GM23338 (cell line): ENCODE data around the gene NLGN4X. TPM values are rescaled to one million over a fixed set of nuclear protein-coding genes. Genes with fewer than 3 reads are reported as not detected.

ENCODE experiments used
- ATAC-seq: fragments of 200-7000 bp; cut with Tn5 transposase; 3 replicates; pipeline ENCODE4 v1.9.1; 2020
- DNase-seq: peaks from one replicate; pipeline ENCODE4 v3.0.0-alpha.2; 2015; ENCODE audit warnings: low spot score
- H2AFZ ChIP-seq: fragments of 200-600 bp; sonication (generic); 2 replicates; pipeline ENCODE4 v1.8.0; 2016; ENCODE audit warnings: antibody characterized with exemption, mild to moderate bottlenecking, moderate library complexity
- H3F3A ChIP-seq: fragments of 200-600 bp; sonication (generic); replicated peaks from 2 replicates; pipeline ENCODE4 v1.8.0; 2017; ENCODE audit warnings: antibody characterized with exemption, mixed run types, low read depth
- H3K27ac ChIP-seq: fragments of 200-600 bp; sonication (generic); 2 replicates; pipeline ENCODE4 v1.6.1; 2016; ENCODE audit warnings: low read depth
- H3K27me3 ChIP-seq: fragments of 200-600 bp; sonication (generic); 2 replicates; pipeline ENCODE4 v1.8.0; 2016; ENCODE audit warnings: mild to moderate bottlenecking, mixed run types, moderate library complexity; ENCODE audit not compliant: insufficient read depth
- H3K36me3 ChIP-seq: fragments of 200-600 bp; sonication (generic); 2 replicates; pipeline ENCODE4 v1.8.0; 2016; ENCODE audit warnings: mild to moderate bottlenecking; ENCODE audit not compliant: insufficient read depth
- H3K4me1 ChIP-seq: fragments of 200-600 bp; sonication (generic); 2 replicates; pipeline ENCODE4 v1.8.0; 2016; ENCODE audit warnings: mild to moderate bottlenecking, moderate library complexity; ENCODE audit not compliant: insufficient read depth
- H3K4me2 ChIP-seq: fragments of 200-600 bp; sonication (generic); 2 replicates; pipeline ENCODE4 v1.7.1; 2017; ENCODE audit warnings: mixed run types
- H3K4me3 ChIP-seq: fragments of 200-600 bp; sonication (generic); 2 replicates; pipeline ENCODE4 v1.6.1; 2016; ENCODE audit warnings: mixed run types
- H3K79me2 ChIP-seq: fragments of 200-600 bp; sonication (generic); replicated peaks from 2 replicates; pipeline ENCODE4 v1.8.0; 2017; ENCODE audit warnings: mild to moderate bottlenecking; ENCODE audit not compliant: insufficient read depth
- H3K9me2 ChIP-seq: fragments of 200-600 bp; sonication (generic); 2 replicates; pipeline ENCODE4 v1.8.0; 2017; ENCODE audit not compliant: insufficient read depth
- H4K20me1 ChIP-seq: fragments of 200-600 bp; sonication (generic); replicated peaks from 2 replicates; pipeline ENCODE4 v1.8.0; 2017; ENCODE audit warnings: mild to moderate bottlenecking; ENCODE audit not compliant: insufficient read depth
- H3K27ac Mint-ChIP-seq: 2 replicates; pipeline ENCODE4 v1.8.0; 2020; ENCODE audit warnings: inconsistent platforms, mild to moderate bottlenecking, moderate library complexity, mixed read lengths
- H3K27me3 Mint-ChIP-seq: 3 replicates; pipeline ENCODE4 v1.8.0; 2022; ENCODE audit warnings: low read depth, mild to moderate bottlenecking, moderate library complexity, mixed read lengths, inconsistent platforms; ENCODE audit not compliant: insufficient read depth, poor library complexity
- H3K36me3 Mint-ChIP-seq: 3 replicates; pipeline ENCODE4 v1.8.0; 2021; ENCODE audit warnings: low read depth, mild to moderate bottlenecking, inconsistent platforms, moderate library complexity, mixed read lengths
- H3K4me1 Mint-ChIP-seq: 3 replicates; pipeline ENCODE4 v1.8.0; 2020; ENCODE audit warnings: mild to moderate bottlenecking, inconsistent platforms, mixed read lengths
- H3K4me3 Mint-ChIP-seq: 3 replicates; pipeline ENCODE4 v1.8.0; 2021; ENCODE audit warnings: moderate library complexity, mild to moderate bottlenecking, inconsistent platforms, mixed read lengths
- H3K9me3 Mint-ChIP-seq: 3 replicates; pipeline ENCODE4 v1.8.0; 2020; ENCODE audit warnings: moderate library complexity, mild to moderate bottlenecking, inconsistent platforms, mixed read lengths
- EZH2 ChIP-seq: fragments of 200-600 bp; sonication (generic); IDR thresholded peaks from one replicate; pipeline ENCODE4 v1.8.0; 2017; ENCODE audit warnings: antibody characterized with exemption, mild to moderate bottlenecking, low read depth; ENCODE audit not compliant: unreplicated experiment
- JUNB ChIP-seq: IDR thresholded peaks from one replicate; pipeline ENCODE4 v1.6.1; 2016; ENCODE audit warnings: antibody characterized with exemption; ENCODE audit not compliant: unreplicated experiment
- POLR2AphosphoS5 ChIP-seq: IDR thresholded peaks from 2 replicates; pipeline ENCODE4 v1.6.1; 2016; ENCODE audit warnings: antibody characterized with exemption, low read depth
- STAT1 ChIP-seq: IDR thresholded peaks from one replicate; pipeline ENCODE4 v1.6.1; 2016; ENCODE audit warnings: antibody characterized with exemption; ENCODE audit not compliant: unreplicated experiment
- ZNF114 ChIP-seq: fragments of 250-450 bp; sonication (Bioruptor Pico); IDR thresholded peaks from 2 replicates; pipeline ENCODE4 v1.5.0; 2020; ENCODE audit warnings: mild to moderate bottlenecking, moderate library complexity
- ZNF331 ChIP-seq: fragments of 250-450 bp; sonication (Bioruptor Pico); IDR thresholded peaks from 2 replicates; pipeline ENCODE4 v1.5.0; 2020; ENCODE audit warnings: low read depth, mild to moderate bottlenecking, moderate library complexity
- polyA plus RNA-seq: library from polyadenylated mRNA; unstranded; fragments of >200 nt; fragmentation: Nextera tagmentation; extraction: Ambion mirVana; gene quantifications from 2 replicates; pipeline ENCODE4 v1.2.1, GENCODE V29; 2016
- total RNA-seq: library from RNA; depleted of rRNA; stranded (reverse); fragments of >200 nt; shearing (Covaris generic); gene quantifications from 2 replicates; pipeline ENCODE4 v1.2.3, GENCODE V29; 2014
- TF ChIP-seq, protein P1 (sequence below), 2 experiments: fragments of 200-600 bp in 1 of 2; sonication (generic) in 1 of 2; conservative IDR thresholded peaks; 2 replicates each; pipeline versions ENCODE4 v1.5.1 to v1.6.1; 2016 to 2017; ENCODE audit warnings: antibody characterized with exemption in 2 of 2, low read depth in 2 of 2, mild to moderate bottlenecking in 2 of 2, moderate library complexity in 1 of 2
- TF ChIP-seq, protein P2 (sequence below): IDR thresholded peaks from 2 replicates; pipeline ENCODE4 v1.6.1; 2016; ENCODE audit warnings: antibody characterized with exemption

The NLGN4X gene
- total and polyA plus RNA-seq, 2 experiments from 2014 or later, result 36.0 to 86.5 TPM

DNA sequence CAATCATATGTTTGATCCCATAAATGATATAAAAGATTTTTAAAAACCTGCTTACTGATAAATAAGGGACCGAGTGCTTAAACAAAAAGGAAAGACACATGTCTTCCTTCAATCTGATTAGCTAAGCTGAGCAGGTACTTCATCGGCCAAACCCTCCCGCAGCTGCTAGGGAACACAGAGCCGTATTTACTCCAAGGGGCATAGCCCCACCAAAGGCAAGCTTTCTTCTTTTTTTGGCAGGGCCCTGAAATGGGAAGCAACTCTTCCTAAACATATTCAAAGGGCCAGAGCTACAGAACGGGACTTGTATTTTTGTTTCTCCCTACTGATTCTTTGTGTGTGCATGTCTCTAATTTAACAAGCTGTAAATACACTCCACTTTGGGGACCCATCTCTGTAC, 337.3 kb downstream of the NLGN4X start (continued):
- TF ChIP-seq ZNF331 (CRISPR knock-in tag) (no peak), EZH2 (no peak), POLR2AphosphoS5 (no peak), ZNF114 (CRISPR knock-in tag) (no peak)

DNA sequence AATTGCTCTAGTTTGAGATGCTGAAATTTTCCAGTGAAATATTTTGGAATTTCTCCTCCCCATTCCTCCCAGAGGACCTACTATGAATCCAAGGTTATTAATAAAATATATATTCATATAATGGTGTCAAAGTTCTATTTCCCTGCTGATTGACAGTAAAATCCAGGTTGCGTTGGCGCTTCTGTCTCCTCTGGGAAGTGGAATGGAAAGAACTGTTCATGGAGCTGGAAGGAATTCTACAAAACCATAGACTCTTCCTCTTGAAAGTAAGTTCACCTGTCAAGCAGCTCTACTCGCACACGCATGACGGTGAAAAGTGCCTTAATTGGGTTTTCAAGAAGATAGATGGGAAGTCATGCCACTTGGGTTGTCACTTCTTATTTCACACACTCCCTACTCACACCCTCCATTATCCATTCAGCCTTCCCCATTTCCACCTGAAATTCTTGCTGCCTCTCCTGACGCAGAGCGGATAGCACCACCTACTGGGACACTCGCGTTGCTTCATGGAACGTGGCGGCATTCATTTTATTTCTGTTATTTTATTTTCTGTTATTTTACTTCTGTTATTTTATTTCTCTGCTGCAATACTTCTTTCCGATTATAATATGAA, 351.6 kb downstream of the NLGN4X start:
- no peaks in the 10 kb centered on the region for H3K27me3 ChIP-seq
- peaks cover 16% of the 10 kb centered on the region for H3K4me1 ChIP-seq
- H3F3A ChIP-seq, result no peaks in the 10 kb centered on the region
- Mint-ChIP-seq H3K36me3 (no peaks in the 10 kb centered on the region), H3K4me1 (peaks cover 31% of the 10 kb centered on the region), H3K27me3 (no peaks in the 10 kb centered on the region), H3K9me3 (no peaks in the 10 kb centered on the region), H3K4me3 (no peak overlapping the region), H3K27ac (no peak overlapping the region)
- DNase-seq (peak; percentile 67), ATAC-seq (peak; percentile 28; the same call in 1 of the 3 replicates)
- H2AFZ ChIP-seq, result no peak overlapping the region
- TF ChIP-seq, protein P1, sequence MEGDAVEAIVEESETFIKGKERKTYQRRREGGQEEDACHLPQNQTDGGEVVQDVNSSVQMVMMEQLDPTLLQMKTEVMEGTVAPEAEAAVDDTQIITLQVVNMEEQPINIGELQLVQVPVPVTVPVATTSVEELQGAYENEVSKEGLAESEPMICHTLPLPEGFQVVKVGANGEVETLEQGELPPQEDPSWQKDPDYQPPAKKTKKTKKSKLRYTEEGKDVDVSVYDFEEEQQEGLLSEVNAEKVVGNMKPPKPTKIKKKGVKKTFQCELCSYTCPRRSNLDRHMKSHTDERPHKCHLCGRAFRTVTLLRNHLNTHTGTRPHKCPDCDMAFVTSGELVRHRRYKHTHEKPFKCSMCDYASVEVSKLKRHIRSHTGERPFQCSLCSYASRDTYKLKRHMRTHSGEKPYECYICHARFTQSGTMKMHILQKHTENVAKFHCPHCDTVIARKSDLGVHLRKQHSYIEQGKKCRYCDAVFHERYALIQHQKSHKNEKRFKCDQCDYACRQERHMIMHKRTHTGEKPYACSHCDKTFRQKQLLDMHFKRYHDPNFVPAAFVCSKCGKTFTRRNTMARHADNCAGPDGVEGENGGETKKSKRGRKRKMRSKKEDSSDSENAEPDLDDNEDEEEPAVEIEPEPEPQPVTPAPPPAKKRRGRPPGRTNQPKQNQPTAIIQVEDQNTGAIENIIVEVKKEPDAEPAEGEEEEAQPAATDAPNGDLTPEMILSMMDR (conservative IDR thresholded peaks at IDR 0.05; ENCODE audit: low read depth in 2 of 2), result peak; percentile 69 to 81
- TF ChIP-seq ZNF114 (CRISPR knock-in tag), result no peak
- H4K20me1 ChIP-seq, result no peaks in the 10 kb centered on the region
- no peak overlapping the region for H3K27ac ChIP-seq
- H3K4me2 ChIP-seq, result no peak overlapping the region
- no peaks in the 10 kb centered on the region for H3K36me3 ChIP-seq
- H3K4me3 ChIP-seq, result no peak overlapping the region
- H3K79me2 ChIP-seq, result no peaks in the 10 kb centered on the region
- H3K9me2 ChIP-seq, result no peaks in the 10 kb centered on the region

DNA sequence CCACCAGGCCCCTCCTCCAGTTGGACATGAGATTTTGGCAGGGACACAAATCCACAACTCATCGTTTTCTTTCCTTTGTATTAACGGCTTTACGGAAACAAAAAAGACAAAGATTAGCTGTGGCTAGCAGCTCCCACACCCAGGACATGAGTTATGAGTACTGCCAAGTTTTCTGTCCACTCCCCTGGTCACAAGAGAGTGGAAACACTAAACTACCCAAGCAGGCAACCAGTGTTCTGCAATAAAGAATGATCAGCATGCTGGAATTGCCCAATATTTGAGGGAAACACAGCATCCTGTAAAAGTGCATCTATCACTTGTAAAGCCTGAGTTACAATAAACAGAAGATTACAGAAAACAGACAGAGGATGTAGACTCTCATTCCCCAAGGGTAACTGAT, 358.4 kb downstream of the NLGN4X start:
- Histone ChIP-seq H2AFZ (no peak overlapping the region), H3K4me1 (peaks cover 19% of the 10 kb centered on the region), H3K27me3 (no peaks in the 10 kb centered on the region), H3K4me2 (no peak overlapping the region), H3F3A (no peaks in the 10 kb centered on the region), H3K36me3 (no peaks in the 10 kb centered on the region), H3K4me3 (no peak overlapping the region), H4K20me1 (no peaks in the 10 kb centered on the region), H3K79me2 (no peaks in the 10 kb centered on the region), H3K9me2 (no peaks in the 10 kb centered on the region), H3K27ac (no peak overlapping the region)
- Mint-ChIP-seq H3K9me3 (no peaks in the 10 kb centered on the region), H3K4me1 (peaks cover 27% of the 10 kb centered on the region), H3K27me3 (no peaks in the 10 kb centered on the region), H3K27ac (no peak overlapping the region), H3K4me3 (no peak overlapping the region), H3K36me3 (peaks cover 3% of the 10 kb centered on the region; the same call in 2 of the 3 replicates)
- no peak for ATAC-seq
- DNase-seq, result no peak
- TF ChIP-seq, protein P1 (conservative IDR thresholded peaks at IDR 0.05; ENCODE audit: low read depth in 2 of 2), result no peak
- TF ChIP-seq JUNB (no peak), STAT1 (no peak), ZNF331 (CRISPR knock-in tag) (no peak)
- TF ChIP-seq, protein P2, sequence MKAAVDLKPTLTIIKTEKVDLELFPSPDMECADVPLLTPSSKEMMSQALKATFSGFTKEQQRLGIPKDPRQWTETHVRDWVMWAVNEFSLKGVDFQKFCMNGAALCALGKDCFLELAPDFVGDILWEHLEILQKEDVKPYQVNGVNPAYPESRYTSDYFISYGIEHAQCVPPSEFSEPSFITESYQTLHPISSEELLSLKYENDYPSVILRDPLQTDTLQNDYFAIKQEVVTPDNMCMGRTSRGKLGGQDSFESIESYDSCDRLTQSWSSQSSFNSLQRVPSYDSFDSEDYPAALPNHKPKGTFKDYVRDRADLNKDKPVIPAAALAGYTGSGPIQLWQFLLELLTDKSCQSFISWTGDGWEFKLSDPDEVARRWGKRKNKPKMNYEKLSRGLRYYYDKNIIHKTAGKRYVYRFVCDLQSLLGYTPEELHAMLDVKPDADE, result no peak
